ENCODE measurements around the gene ARID1A. TPM values are rescaled to one million over a fixed set of nuclear protein-coding genes. Genes with fewer than 3 reads are reported as not detected.
"Not testable (repeated sequence)": the region's sequence is repeated elsewhere in the genome, so short reads cannot be mapped to it uniquely, and the experiment has no call there.

Gene ARID1A
- total RNA-seq, 1 experiment from 2014 or later, result 60.5 TPM

- Histone ChIP-seq H3K27ac (peak overlapping the region; percentile 90), H3K9me2 (ENCODE audit: insufficient read depth) (no peaks in the 10 kb centered on the region), H3K27me3 (ENCODE audit: insufficient read depth, low read depth) (no peaks in the 10 kb centered on the region), H3K4me3 (no peak overlapping the region), H4K20me1 (ENCODE audit: insufficient read depth) (no peaks in the 10 kb centered on the region), H3K36me3 (ENCODE audit: low read depth) (peaks cover 6% of the 10 kb centered on the region; the same call in 1 of the 2 replicates), H3F3A (ENCODE audit: insufficient read depth, low read depth) (peaks cover 63% of the 10 kb centered on the region), H3K4me1 (replicated peaks; ENCODE audit: insufficient read depth) (peaks cover 81% of the 10 kb centered on the region), H3K79me2 (ENCODE audit: low read depth) (peaks cover 95% of the 10 kb centered on the region), H3K4me2 (peak overlapping the region; percentile 99; the same call in 1 of the 2 replicates), H2AFZ (no peak overlapping the region), H3K9me3 (ENCODE audit: insufficient read depth, low read depth) (no peaks in the 10 kb centered on the region)
- DNase-seq, result no peak
- no TSS peak for BruUV-seq (replicated peaks)
- ChIA-PET CTCF (interaction anchor here (0.5 kb wide), 1 partner anchor 91 kb away, joined by 4 read pairs; no protein-coding TSS in a partner anchor), POLR2A (ENCODE audit: unreplicated experiment) (no interaction called here)
- TF ChIP-seq EZH2 (IDR thresholded peaks at IDR 0.05; ENCODE audit: low read depth), result no peak
- intact Hi-C loops (cut with micrococcal nuclease; ENCODE audit: unreplicated experiment), result no loop called here
Observed at GRCh38 chr1:26704629-26705028, 8.8 kb downstream of the ARID1A start.

- intact Hi-C loops (cut with micrococcal nuclease; ENCODE audit: unreplicated experiment); H2AFZ ChIP-seq; BruUV-seq (replicated peaks); H3K9me2 ChIP-seq (ENCODE audit: insufficient read depth); H3K9me3 ChIP-seq (ENCODE audit: insufficient read depth, low read depth); H4K20me1 ChIP-seq (ENCODE audit: insufficient read depth); H3K27me3 ChIP-seq (ENCODE audit: insufficient read depth, low read depth); H3K36me3 ChIP-seq (ENCODE audit: low read depth): not testable (repeated sequence)
- peak overlapping the region; percentile 99 for H3K4me2 ChIP-seq
- peaks cover 75% of the 10 kb centered on the region for H3K4me1 ChIP-seq (replicated peaks; ENCODE audit: insufficient read depth)
- peaks cover 63% of the 10 kb centered on the region for H3F3A ChIP-seq (ENCODE audit: insufficient read depth, low read depth)
- H3K4me3 ChIP-seq, result peak overlapping the region; percentile 27; the same call in 1 of the 2 replicates
- ChIA-PET CTCF (interaction anchor here (0.7 to 1.2 kb wide), 3 partner anchors 14 to 144 kb away, joined by 3 to 7 read pairs (median 3); no protein-coding TSS in a partner anchor), POLR2A (ENCODE audit: unreplicated experiment) (interaction anchor here (1.2 kb wide), 1 partner anchor 12 kb away, joined by 5 read pairs; no protein-coding TSS in a partner anchor)
- H3K27ac ChIP-seq, result peak overlapping the region; percentile 90
- peak in 1 of 2 experiments; percentile 5 for DNase-seq
- peaks cover 91% of the 10 kb centered on the region for H3K79me2 ChIP-seq (ENCODE audit: low read depth)
Observed at GRCh38 chr1:26705227-26705626, 9.4 kb downstream of the ARID1A start.

GRCh38 chr1:26705788-26706311 is 10.0 kb downstream of the ARID1A start:
- Histone ChIP-seq H3K9me2 (ENCODE audit: insufficient read depth) (no peaks in the 10 kb centered on the region), H3K4me1 (replicated peaks; ENCODE audit: insufficient read depth) (peaks cover 69% of the 10 kb centered on the region), H3K27ac (peak overlapping the region; percentile 90), H3K4me2 (peak overlapping the region; percentile 99), H3K9me3 (ENCODE audit: insufficient read depth, low read depth) (no peaks in the 10 kb centered on the region), H3K4me3 (peak overlapping the region; percentile 6; the same call in 1 of the 2 replicates), H3F3A (ENCODE audit: insufficient read depth, low read depth) (peaks cover 57% of the 10 kb centered on the region), H2AFZ (no peak overlapping the region), H3K27me3 (ENCODE audit: insufficient read depth, low read depth) (no peaks in the 10 kb centered on the region), H3K79me2 (ENCODE audit: low read depth) (peaks cover 91% of the 10 kb centered on the region), H3K36me3 (ENCODE audit: low read depth) (peaks cover 6% of the 10 kb centered on the region; the same call in 1 of the 2 replicates), H4K20me1 (ENCODE audit: insufficient read depth) (no peaks in the 10 kb centered on the region)
- TF ChIP-seq CTCF (conservative IDR thresholded peaks at IDR 0.05) (no peak), EZH2 (IDR thresholded peaks at IDR 0.05; ENCODE audit: low read depth) (no peak)
- DNase-seq, result peak; percentile 40 to 94
- CTCF ChIA-PET, result interaction anchor here (1.0 to 1.2 kb wide), 2 partner anchors 83 to 143 kb away, joined by 3 to 7 read pairs; no protein-coding TSS in a partner anchor
- POLR2A ChIA-PET (ENCODE audit: unreplicated experiment), result interaction anchor here (0.5 to 1.2 kb wide), 7 partner anchors 12 to 1937 kb away, joined by 3 to 18 read pairs (median 5); partner anchors contain the start of gene PIGV
- no TSS peak for BruUV-seq (replicated peaks)
- intact Hi-C loops (cut with micrococcal nuclease; ENCODE audit: unreplicated experiment), result loop anchor here (2.0 kb wide), 1 partner anchor 23 kb away; no protein-coding TSS in a partner anchor

- intact Hi-C loops (cut with micrococcal nuclease; ENCODE audit: unreplicated experiment), result loop anchor here (2.0 kb wide), 1 partner anchor 22 kb away; no protein-coding TSS in a partner anchor
- no peak for DNase-seq
- H3K9me2 ChIP-seq (ENCODE audit: insufficient read depth), result no peaks in the 10 kb centered on the region
- ChIA-PET CTCF (interaction anchor here (1.0 to 1.2 kb wide), 2 partner anchors 83 to 143 kb away, joined by 3 to 7 read pairs; no protein-coding TSS in a partner anchor), POLR2A (ENCODE audit: unreplicated experiment) (interaction anchor here (0.5 to 1.2 kb wide), 7 partner anchors 13 to 1937 kb away, joined by 3 to 18 read pairs (median 5); partner anchors contain the start of gene PIGV)
- H3K9me3 ChIP-seq (ENCODE audit: insufficient read depth, low read depth), result no peaks in the 10 kb centered on the region
- H3F3A ChIP-seq (ENCODE audit: insufficient read depth, low read depth), result peaks cover 52% of the 10 kb centered on the region
- no peaks in the 10 kb centered on the region for H4K20me1 ChIP-seq (ENCODE audit: insufficient read depth)
- peaks cover 6% of the 10 kb centered on the region; the same call in 1 of the 2 replicates for H3K36me3 ChIP-seq (ENCODE audit: low read depth)
- H2AFZ ChIP-seq, result no peak overlapping the region
- H3K4me2 ChIP-seq, result peak overlapping the region; percentile 71
- BruUV-seq (replicated peaks), result no TSS peak
- no peak for TF ChIP-seq CTCF (conservative IDR thresholded peaks at IDR 0.05)
- TF ChIP-seq EZH2 (IDR thresholded peaks at IDR 0.05; ENCODE audit: low read depth), result no peak
- no peaks in the 10 kb centered on the region for H3K27me3 ChIP-seq (ENCODE audit: insufficient read depth, low read depth)
- peaks cover 65% of the 10 kb centered on the region for H3K4me1 ChIP-seq (replicated peaks; ENCODE audit: insufficient read depth)
- H3K79me2 ChIP-seq (ENCODE audit: low read depth), result peaks cover 89% of the 10 kb centered on the region
- peak overlapping the region; percentile 6; the same call in 1 of the 2 replicates for H3K4me3 ChIP-seq
- peak overlapping the region; percentile 90 for H3K27ac ChIP-seq
Observed at GRCh38 chr1:26706315-26706714, 10.5 kb downstream of the ARID1A start.

Data from PC-9 (cell line).